CD4-positive, alpha-beta memory T cell (primary cell): ENCODE results near the gene SH3BP4. TPM values are rescaled to one million over a fixed set of nuclear protein-coding genes. Genes with fewer than 3 reads are reported as not detected.

ENCODE experiments used
- CTCF ChIA-PET: fragments of 350-600 bp; sonication (Branson Sonifier 250); formaldehyde crosslinking; loops from one replicate; lab custom pipeline; 2021; ENCODE audit warnings: inconsistent platforms; ENCODE audit not compliant: partially characterized antibody; lab: Charles Lee
- POLR2A ChIA-PET: fragments of 350-600 bp; sonication (Branson Sonifier 250); formaldehyde crosslinking; loops from one replicate; lab custom pipeline; 2021; ENCODE audit not compliant: partially characterized antibody; lab: Charles Lee
- DNase-seq, 5 donors: peaks; one replicate each; pipeline versions ENCODE4 v3.0.0 to v3.0.0-alpha.2; 2020 to 2022; ENCODE audit warnings: mixed read lengths in 1 of 5
- H3K27ac ChIP-seq: one replicate; pipeline ENCODE4 v1.7.0; 2013; ENCODE audit warnings: low read depth, low read length
- H3K27me3 ChIP-seq: 2 replicates; pipeline ENCODE4 v1.7.0; 2013; ENCODE audit warnings: mild to moderate bottlenecking, low read length, moderate library complexity; ENCODE audit not compliant: insufficient read depth
- H3K36me3 ChIP-seq: 2 replicates; pipeline ENCODE4 v1.7.0; 2013; ENCODE audit warnings: mild to moderate bottlenecking, low read length, moderate library complexity; ENCODE audit not compliant: insufficient read depth
- H3K4me1 ChIP-seq: 2 replicates; pipeline ENCODE4 v1.7.0; 2013; ENCODE audit warnings: mild to moderate bottlenecking, low read length, moderate library complexity; ENCODE audit not compliant: insufficient read depth
- H3K4me3 ChIP-seq, 2 donors: one replicate each; pipeline ENCODE4 v1.7.0; 2013; ENCODE audit warnings: low read length in 2 of 2, mild to moderate bottlenecking in 1 of 2
- H3K9me3 ChIP-seq, 2 donors: one replicate each; pipeline ENCODE4 v1.7.0; 2013; ENCODE audit warnings: low read length in 2 of 2, control low read depth in 1 of 2; ENCODE audit not compliant: control insufficient read depth in 1 of 2
- H3K27ac Mint-ChIP-seq, 7 donors: one replicate each; pipeline ENCODE4 v1.8.0; 2020 to 2021; ENCODE audit warnings: mixed read lengths in 7 of 7, mild to moderate bottlenecking in 6 of 7, inconsistent platforms in 3 of 7, moderate library complexity in 3 of 7
- H3K27me3 Mint-ChIP-seq, 2 donors: one replicate each; pipeline ENCODE4 v1.8.0; 2020 to 2021; ENCODE audit warnings: mixed read lengths in 2 of 2
- H3K36me3 Mint-ChIP-seq, 2 donors: one replicate each; pipeline ENCODE4 v1.8.0; 2020 to 2021; ENCODE audit warnings: mixed read lengths in 2 of 2, inconsistent platforms in 1 of 2, mild to moderate bottlenecking in 1 of 2
- H3K4me1 Mint-ChIP-seq, 4 donors: one replicate each; pipeline ENCODE4 v1.8.0; 2020 to 2021; ENCODE audit warnings: mixed read lengths in 4 of 4, mild to moderate bottlenecking in 1 of 4
- H3K4me3 Mint-ChIP-seq, 8 donors: one replicate each; pipeline ENCODE4 v1.8.0; 2020 to 2021; ENCODE audit warnings: mixed read lengths in 8 of 8, mild to moderate bottlenecking in 7 of 8, moderate library complexity in 6 of 8, inconsistent platforms in 3 of 8
- H3K9me3 Mint-ChIP-seq, 8 donors: one replicate each; pipeline ENCODE4 v1.8.0; 2020 to 2021; ENCODE audit warnings: mixed read lengths in 8 of 8, mild to moderate bottlenecking in 5 of 8, inconsistent platforms in 3 of 8, moderate library complexity in 1 of 8
- intact Hi-C: fragments of 100-400 bp; cut with micrococcal nuclease; formaldehyde crosslinking; loops from one replicate; pipeline ENCODE4 v1.15.1; 2023
- polyA plus RNA-seq, 2 donors: library from polyadenylated mRNA; unstranded; fragments of 300-500 nt; fragmentation: Illumina TruSeq; gene quantifications; one replicate each; pipeline ENCODE4 v1.2.3, GENCODE V29; 2021
- total RNA-seq, 2 experiments: library from RNA; stranded (reverse); gene quantifications; one replicate each; pipeline ENCODE4 v1.2.3, GENCODE V29; 2021

The SH3BP4 gene
- total and polyA plus RNA-seq, 4 experiments from 2014 or later = 0.20 TPM; not detected in 3

DNA sequence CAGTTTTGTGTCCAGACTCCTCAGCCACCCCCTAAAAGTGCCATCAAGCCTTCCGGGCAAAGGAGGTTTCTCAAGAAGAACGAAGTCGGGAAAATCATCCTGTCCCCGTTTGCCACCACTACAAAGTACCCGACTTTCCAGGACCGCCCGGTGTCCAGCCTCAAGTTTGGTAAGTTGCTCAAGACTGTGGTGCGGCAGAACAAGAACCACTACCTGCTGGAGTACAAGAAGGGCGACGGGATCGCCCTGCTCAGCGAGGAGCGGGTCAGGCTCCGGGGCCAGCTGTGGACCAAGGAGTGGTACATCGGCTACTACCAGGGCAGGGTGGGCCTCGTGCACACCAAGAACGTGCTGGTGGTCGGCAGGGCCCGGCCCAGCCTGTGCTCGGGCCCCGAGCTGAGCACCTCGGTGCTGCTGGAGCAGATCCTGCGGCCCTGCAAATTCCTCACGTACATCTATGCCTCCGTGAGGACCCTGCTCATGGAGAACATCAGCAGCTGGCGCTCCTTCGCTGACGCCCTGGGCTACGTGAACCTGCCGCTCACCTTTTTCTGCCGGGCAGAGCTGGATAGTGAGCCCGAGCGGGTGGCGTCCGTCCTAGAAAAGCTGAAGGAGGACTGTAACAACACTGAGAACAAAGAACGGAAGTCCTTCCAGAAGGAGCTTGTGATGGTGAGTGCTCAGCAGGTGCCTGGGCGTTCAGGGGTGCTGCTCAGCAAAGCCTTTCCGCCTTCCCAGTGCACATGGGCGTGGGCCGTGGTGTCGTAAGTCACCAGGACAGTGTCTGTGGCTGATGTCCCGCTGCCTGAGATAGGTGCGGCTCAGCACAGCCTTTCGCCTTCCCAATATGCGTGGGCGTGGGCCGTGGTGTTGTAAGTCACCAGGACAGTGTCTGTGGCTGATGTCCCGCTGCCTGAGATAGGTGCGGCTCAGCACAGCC is 91.0 kb downstream of the SH3BP4 start:
- no peaks in the 10 kb centered on the region for H3K36me3 ChIP-seq
- ChIA-PET CTCF (no interaction called here), POLR2A (no interaction called here)
- H3K27me3 ChIP-seq = no peaks in the 10 kb centered on the region
- no peak overlapping the region for H3K27ac Mint-ChIP-seq
- no peaks in the 10 kb centered on the region for H3K36me3 Mint-ChIP-seq
- H3K27ac ChIP-seq = no peak overlapping the region
- H3K4me1 ChIP-seq = peaks cover 7% of the 10 kb centered on the region
- peaks cover 3 to 15% (median 12%) of the 10 kb centered on the region in 4 donors for H3K4me1 Mint-ChIP-seq
- peaks cover 2 to 7% of the 10 kb centered on the region in 2 donors for H3K27me3 Mint-ChIP-seq
- intact Hi-C loops = no loop called here
- H3K4me3 ChIP-seq = no peak overlapping the region
- no peaks in the 10 kb centered on the region for H3K9me3 Mint-ChIP-seq
- no peaks in the 10 kb centered on the region for H3K9me3 ChIP-seq
- no peak overlapping the region for H3K4me3 Mint-ChIP-seq
- no peak for DNase-seq

GRCh38 chr2:235043762-235044500 is 92.1 kb downstream of the SH3BP4 start:
- H3K27me3 Mint-ChIP-seq = peaks cover 2 to 7% of the 10 kb centered on the region in 2 donors
- POLR2A ChIA-PET = no interaction called here
- Histone ChIP-seq H3K27ac (no peak overlapping the region), H3K4me1 (peaks cover 7% of the 10 kb centered on the region), H3K9me3 (no peaks in the 10 kb centered on the region), H3K36me3 (no peaks in the 10 kb centered on the region), H3K4me3 (no peak overlapping the region), H3K27me3 (no peaks in the 10 kb centered on the region)
- no peak overlapping the region for H3K27ac Mint-ChIP-seq
- H3K9me3 Mint-ChIP-seq = no peaks in the 10 kb centered on the region
- CTCF ChIA-PET = no interaction called here
- H3K4me1 Mint-ChIP-seq = peaks cover 3 to 15% (median 12%) of the 10 kb centered on the region in 4 donors
- intact Hi-C loops = no loop called here
- no peaks in the 10 kb centered on the region for H3K36me3 Mint-ChIP-seq
- DNase-seq = no peak
- H3K4me3 Mint-ChIP-seq = no peak overlapping the region

- H3K27ac Mint-ChIP-seq = no peak overlapping the region
- intact Hi-C loops = no loop called here
Measured at GRCh38 chr2:235044501-235045271, 92.9 kb downstream of the SH3BP4 start.

DNA sequence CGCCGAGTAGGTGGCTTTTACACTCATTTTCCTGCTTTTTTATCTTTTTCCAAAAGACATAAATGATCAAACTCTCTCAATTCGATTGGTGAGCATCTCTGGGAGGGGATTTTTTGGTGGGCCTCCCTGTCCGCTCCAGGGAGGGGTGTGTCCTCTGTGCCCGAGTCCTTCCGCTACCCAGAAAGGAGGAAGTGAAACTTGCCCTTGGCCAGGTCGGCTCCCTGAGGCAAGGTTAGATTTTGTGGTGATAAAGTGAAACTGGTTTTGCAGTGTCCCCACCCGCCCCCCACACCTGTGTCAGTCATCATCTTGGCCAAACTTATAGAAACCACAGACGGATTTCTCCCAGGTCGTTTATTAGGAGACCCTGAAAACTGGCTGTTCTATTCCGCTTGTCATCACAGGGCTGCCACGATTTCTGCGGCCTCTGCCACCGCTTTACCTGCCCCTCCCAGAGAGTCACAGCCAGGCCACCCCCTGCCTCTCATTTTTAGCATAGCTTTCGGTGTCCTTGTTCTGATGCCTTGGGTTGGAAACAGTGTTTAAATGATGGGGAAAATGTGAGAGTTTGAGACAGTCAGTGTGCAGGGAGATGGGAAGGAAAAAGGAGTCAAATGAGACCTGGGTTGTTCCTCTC is 93.6 kb downstream of the SH3BP4 start:
- DNase-seq = no peak
- Mint-ChIP-seq H3K36me3 (no peaks in the 10 kb centered on the region), H3K27ac (peak overlapping the region in 2 of 7 donors; percentile 16 to 65), H3K4me3 (peak overlapping the region in 7 of 8 donors; percentile 21 to 77 (median 60)), H3K4me1 (peaks cover 3 to 15% (median 12%) of the 10 kb centered on the region in 4 donors), H3K27me3 (peaks cover 2 to 7% of the 10 kb centered on the region in 2 donors), H3K9me3 (no peaks in the 10 kb centered on the region)
- peaks cover 7% of the 10 kb centered on the region for H3K4me1 ChIP-seq
- H3K4me3 ChIP-seq = no peak overlapping the region
- no peaks in the 10 kb centered on the region for H3K36me3 ChIP-seq
- POLR2A ChIA-PET = no interaction called here
- no peak overlapping the region for H3K27ac ChIP-seq
- H3K9me3 ChIP-seq = no peaks in the 10 kb centered on the region
- CTCF ChIA-PET = no interaction called here
- no peaks in the 10 kb centered on the region for H3K27me3 ChIP-seq
- intact Hi-C loops = no loop called here

More at GRCh38 chr2:235044501-235045271, 92.9 kb downstream of the SH3BP4 start:
- DNase-seq = no peak
- Histone ChIP-seq H3K4me3 (no peak overlapping the region), H3K27me3 (no peaks in the 10 kb centered on the region), H3K4me1 (peaks cover 7% of the 10 kb centered on the region), H3K36me3 (no peaks in the 10 kb centered on the region), H3K9me3 (no peaks in the 10 kb centered on the region), H3K27ac (no peak overlapping the region)
- Mint-ChIP-seq H3K9me3 (no peaks in the 10 kb centered on the region), H3K27me3 (peaks cover 2 to 7% of the 10 kb centered on the region in 2 donors), H3K4me3 (peak overlapping the region in 4 of 8 donors; percentile 53 to 77 (median 68)), H3K36me3 (no peaks in the 10 kb centered on the region), H3K4me1 (peaks cover 3 to 15% (median 12%) of the 10 kb centered on the region in 4 donors)
- POLR2A ChIA-PET = no interaction called here
- CTCF ChIA-PET = no interaction called here

- POLR2A ChIA-PET = no interaction called here
- H3K4me1 Mint-ChIP-seq = peaks cover 3 to 15% (median 12%) of the 10 kb centered on the region in 4 donors
- Histone ChIP-seq H3K4me1 (peaks cover 7% of the 10 kb centered on the region), H3K27me3 (no peaks in the 10 kb centered on the region), H3K27ac (no peak overlapping the region), H3K4me3 (no peak overlapping the region), H3K36me3 (no peaks in the 10 kb centered on the region), H3K9me3 (no peaks in the 10 kb centered on the region)
- H3K4me3 Mint-ChIP-seq = peak overlapping the region in 5 of 8 donors; percentile 33 to 77 (median 71)
- no peaks in the 10 kb centered on the region for H3K36me3 Mint-ChIP-seq
- CTCF ChIA-PET = no interaction called here
- no peak for DNase-seq
- H3K9me3 Mint-ChIP-seq = peaks cover 0 to 1% (median 0%) of the 10 kb centered on the region in 8 donors
- H3K27me3 Mint-ChIP-seq = peaks cover 2 to 7% of the 10 kb centered on the region in 2 donors
- H3K27ac Mint-ChIP-seq = peak overlapping the region in 2 of 7 donors; percentile 22 to 80
- intact Hi-C loops = no loop called here
Measured at GRCh38 chr2:235045973-235046343, 94.1 kb downstream of the SH3BP4 start.

- Histone ChIP-seq H3K9me3 (no peaks in the 10 kb centered on the region), H3K36me3 (no peaks in the 10 kb centered on the region), H3K27ac (no peak overlapping the region), H3K4me3 (no peak overlapping the region), H3K4me1 (peaks cover 7% of the 10 kb centered on the region), H3K27me3 (no peaks in the 10 kb centered on the region)
- ChIA-PET CTCF (no interaction called here), POLR2A (no interaction called here)
- Mint-ChIP-seq H3K9me3 (peaks cover 0 to 1% (median 0%) of the 10 kb centered on the region in 8 donors), H3K4me3 (peak overlapping the region in 2 of 8 donors; percentile 20 to 44), H3K36me3 (no peaks in the 10 kb centered on the region), H3K4me1 (peaks cover 4 to 15% (median 12%) of the 10 kb centered on the region in 4 donors), H3K27me3 (peaks cover 2 to 7% of the 10 kb centered on the region in 2 donors), H3K27ac (peak overlapping the region in 1 of 7 donors; percentile 37)
- no peak for DNase-seq
- intact Hi-C loops = no loop called here
Measured at GRCh38 chr2:235046589-235046988, 94.8 kb downstream of the SH3BP4 start.
